Fibroblast of villous mesenchyme (primary cell): ENCODE results near the gene HM13. TPM values are rescaled to one million over a fixed set of nuclear protein-coding genes. Genes with fewer than 3 reads are reported as not detected.
"Not testable (repeated sequence)": the region's sequence is repeated elsewhere in the genome, so short reads cannot be mapped to it uniquely, and the experiment has no call there.

Experiments used
- DNase-seq: peaks from one replicate; pipeline ENCODE4 v3.0.0-alpha.2; 2010; ENCODE audit warnings: low read depth
- H3K4me3 ChIP-seq: 2 replicates; pipeline ENCODE4 v1.5.1; 2011; ENCODE audit warnings: low read depth, mild to moderate bottlenecking, low read length
- CTCF ChIP-seq: IDR thresholded peaks from 2 replicates; pipeline ENCODE4 v1.5.1; 2012; ENCODE audit warnings: low read depth, mild to moderate bottlenecking, low read length; ENCODE audit not compliant: insufficient read depth
- total RNA-seq: library from RNA; depleted of rRNA; stranded (reverse); fragments of >200 nt; gene quantifications from 2 replicates; pipeline ENCODE4 v1.2.3, GENCODE V29; 2012

The HM13 gene
- total RNA-seq, 1 donor, result 91.1 TPM

GRCh38 chr20:31536575-31536974 lies 22.3 kb downstream of the HM13 start:
- no peak for DNase-seq
- no peak for TF ChIP-seq CTCF
- no peak overlapping the region for H3K4me3 ChIP-seq

- no peak overlapping the region for H3K4me3 ChIP-seq
- no peak for DNase-seq
- TF ChIP-seq CTCF, result no peak
Observed at GRCh38 chr20:31537116-31537871, 23.1 kb downstream of the HM13 start.

- TF ChIP-seq CTCF, result no peak
- no peak overlapping the region for H3K4me3 ChIP-seq
- DNase-seq, result no peak
Observed at GRCh38 chr20:31537890-31538289, 23.6 kb downstream of the HM13 start.

GRCh38 chr20:31538326-31538725 lies 24.1 kb downstream of the HM13 start:
- TF ChIP-seq CTCF, result no peak
- no peak for DNase-seq
- no peak overlapping the region for H3K4me3 ChIP-seq

- not testable (repeated sequence) for H3K4me3 ChIP-seq, DNase-seq
Observed at GRCh38 chr20:31539636-31540035, 25.4 kb downstream of the HM13 start.

- no peak for TF ChIP-seq CTCF
- no peak overlapping the region for H3K4me3 ChIP-seq
- no peak for DNase-seq
Observed at GRCh38 chr20:31540406-31540805, 26.2 kb downstream of the HM13 start.

- no peak for TF ChIP-seq CTCF
- DNase-seq, result no peak
- H3K4me3 ChIP-seq, result no peak overlapping the region
Observed at GRCh38 chr20:31542201-31542842, 28.1 kb downstream of the HM13 start.
